Upper lobe of left lung (tissue), 6 donors: ENCODE data around the gene MRPL20. TPM values are rescaled to one million over a fixed set of nuclear protein-coding genes. Genes with fewer than 3 reads are reported as not detected.
A peak's percentile ranks its signal among the peaks of the same experiment; 100 is the strongest.

Experiments used
- ATAC-seq, 2 donors: fragments of 200-7000 bp; cut with Tn5 transposase; one replicate each; pipeline ENCODE4 v1.9.1; 2022; ENCODE audit warnings: mild to moderate bottlenecking in 2 of 2, moderate library complexity in 2 of 2; ENCODE audit not compliant: low FRiP score in 2 of 2
- DNase-seq, 2 donors: peaks; one replicate each; pipeline ENCODE4 v3.0.0-alpha.2; 2019 to 2020
- H3K27ac ChIP-seq, 4 donors: fragments of 200-600 bp; sonication (generic); one replicate each; pipeline ENCODE4 v1.5.1; 2016 to 2019
- H3K27me3 ChIP-seq, 4 donors: fragments of 200-600 bp; sonication (generic); one replicate each; pipeline ENCODE4 v1.5.1; 2017 to 2019
- H3K36me3 ChIP-seq, 4 donors: fragments of 200-600 bp; sonication (generic); one replicate each; pipeline ENCODE4 v1.5.1; 2016 to 2019
- H3K4me1 ChIP-seq, 4 donors: fragments of 200-600 bp; sonication (generic); one replicate each; pipeline ENCODE4 v1.5.1; 2018 to 2019
- H3K4me3 ChIP-seq, 4 donors: fragments of 200-600 bp; sonication (generic); one replicate each; pipeline ENCODE4 v1.5.1; 2017 to 2019; ENCODE audit warnings: mild to moderate bottlenecking in 2 of 4, moderate library complexity in 1 of 4
- H3K9me3 ChIP-seq, 4 donors: fragments of 200-600 bp; sonication (generic); one replicate each; pipeline ENCODE4 v1.5.1; 2018 to 2019
- CTCF ChIP-seq, 6 experiments: fragments of 450-650 bp in 4 of 6; fragments of 200-600 bp in 2 of 6; sonication (generic) in 2 of 6; IDR thresholded peaks; one replicate each; pipeline ENCODE4 v1.5.1; 2016 to 2019; ENCODE audit warnings: antibody characterized with exemption in 6 of 6
- EP300 ChIP-seq, 4 donors: sonication (generic); formaldehyde crosslinking; IDR thresholded peaks; one replicate each; pipeline ENCODE4 v1.5.1; 2017; ENCODE audit warnings: antibody characterized with exemption in 4 of 4, control low read depth in 2 of 4
- POLR2A ChIP-seq, 4 donors: fragments of 450-650 bp; IDR thresholded peaks; one replicate each; pipeline ENCODE4 v1.5.1; 2016 to 2017; ENCODE audit warnings: antibody characterized with exemption in 4 of 4, mild to moderate bottlenecking in 2 of 4
- POLR2AphosphoS5 ChIP-seq, 2 donors: sonication (generic); formaldehyde crosslinking; IDR thresholded peaks; one replicate each; pipeline ENCODE4 v1.5.1; 2017; ENCODE audit warnings: antibody characterized with exemption in 2 of 2
- WGBS, 2 donors: methylation state at CpG; one replicate each; pipeline ENCODE4 v1.1.5; 2017 to 2018; 5-methylcytosine and 5-hydroxymethylcytosine counted together
- total RNA-seq, 6 donors: library from RNA; depleted of rRNA in 4 of 6; stranded (reverse); fragments of >200 nt in 4 of 6; gene quantifications; one replicate each; pipeline versions ENCODE4 v1.1.0 to v1.2.1, GENCODE V29; 2016 to 2021
- donor health status: DM: no; HTN: no; CAD: no; lungs with moderate emphysema.
- donor health status: DM: no; HTN: yes; CAD: no; lungs with severe emphysema.

The MRPL20 gene
- total RNA-seq, 6 donors from 2014 or later = 90.7 to 145 (median 101) TPM

DNA sequence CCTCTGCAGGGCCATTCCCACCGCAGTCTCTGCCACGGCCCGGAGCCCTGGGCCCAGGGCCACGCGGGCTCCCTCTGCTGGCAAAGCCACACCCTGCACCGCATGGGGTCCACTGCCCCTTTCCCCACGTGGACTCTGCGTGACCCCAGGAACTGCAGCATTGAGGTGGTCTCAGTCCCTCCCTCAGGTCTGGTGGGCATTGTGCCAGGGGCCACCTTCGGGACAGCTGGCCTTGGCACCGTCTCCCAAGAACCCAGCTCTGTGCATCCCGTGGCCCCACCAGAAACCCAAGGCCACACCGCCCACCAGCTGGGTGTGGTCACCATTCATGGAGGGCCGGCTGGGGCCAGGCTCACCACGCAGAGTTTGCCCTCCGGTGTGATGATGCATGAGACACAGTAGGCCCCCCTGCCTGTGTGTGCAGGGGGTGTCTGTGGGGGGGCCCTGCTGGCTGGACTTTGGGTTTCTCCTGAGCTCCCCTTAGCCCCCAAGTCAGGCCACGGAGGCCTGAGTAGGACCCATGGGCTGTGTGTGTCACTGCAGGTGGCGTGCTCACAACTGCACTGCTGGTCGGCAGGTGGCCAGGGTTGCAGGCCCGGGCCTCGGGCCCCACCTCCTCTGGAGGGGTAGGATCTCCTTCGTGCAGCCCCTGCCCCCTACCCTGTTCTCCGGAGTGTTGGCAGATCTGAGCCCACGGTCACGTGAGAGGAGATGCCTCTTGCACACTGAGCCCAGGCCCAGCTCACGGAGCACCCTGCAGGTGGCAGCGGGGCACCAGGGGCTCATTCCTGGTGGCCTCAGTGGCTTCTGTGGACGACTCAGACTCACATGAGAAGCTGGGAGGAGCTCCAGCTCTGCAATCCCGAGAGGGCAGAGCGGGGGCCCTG is 34.2 kb upstream of the MRPL20 start:
- Histone ChIP-seq H3K27ac (peak overlapping the region in 2 of 4 donors; percentile 32 to 34), H3K4me3 (no peak overlapping the region), H3K27me3 (no peaks in the 10 kb centered on the region), H3K36me3 (no peaks in the 10 kb centered on the region), H3K9me3 (no peaks in the 10 kb centered on the region), H3K4me1 (peaks cover 23 to 43% (median 32%) of the 10 kb centered on the region in 4 donors)
- WGBS, 2 donors = 34 to 54% methylated on average over 9 to 17 of the region's 29 CpGs
- peak; percentile 89 to 93 (median 92) for TF ChIP-seq CTCF (IDR thresholded peaks at IDR 0.05)
- no peak for TF ChIP-seq POLR2AphosphoS5 (IDR thresholded peaks at IDR 0.05)
- peak; percentile 80 to 85 for ATAC-seq
- DNase-seq = peak in 1 of 2 donors; percentile 92

GRCh38 chr1:1440262-1441001 is 33.3 kb upstream of the MRPL20 start:
- Histone ChIP-seq H3K9me3 (no peaks in the 10 kb centered on the region), H3K4me3 (no peak overlapping the region), H3K27ac (no peak overlapping the region), H3K27me3 (peaks cover 0 to 6% (median 0%) of the 10 kb centered on the region in 4 donors), H3K4me1 (peaks cover 29 to 49% (median 40%) of the 10 kb centered on the region in 4 donors), H3K36me3 (no peaks in the 10 kb centered on the region)
- DNase-seq = no peak
- ATAC-seq = no peak
- no peak for TF ChIP-seq POLR2AphosphoS5 (IDR thresholded peaks at IDR 0.05)
- TF ChIP-seq POLR2A (IDR thresholded peaks at IDR 0.05) = no peak
- no peak for TF ChIP-seq EP300 (IDR thresholded peaks at IDR 0.05)
- no peak for TF ChIP-seq CTCF (IDR thresholded peaks at IDR 0.05)
- 79 to 84% methylated on average over 13 to 25 of the region's 26 CpGs for WGBS, 2 donors

DNA sequence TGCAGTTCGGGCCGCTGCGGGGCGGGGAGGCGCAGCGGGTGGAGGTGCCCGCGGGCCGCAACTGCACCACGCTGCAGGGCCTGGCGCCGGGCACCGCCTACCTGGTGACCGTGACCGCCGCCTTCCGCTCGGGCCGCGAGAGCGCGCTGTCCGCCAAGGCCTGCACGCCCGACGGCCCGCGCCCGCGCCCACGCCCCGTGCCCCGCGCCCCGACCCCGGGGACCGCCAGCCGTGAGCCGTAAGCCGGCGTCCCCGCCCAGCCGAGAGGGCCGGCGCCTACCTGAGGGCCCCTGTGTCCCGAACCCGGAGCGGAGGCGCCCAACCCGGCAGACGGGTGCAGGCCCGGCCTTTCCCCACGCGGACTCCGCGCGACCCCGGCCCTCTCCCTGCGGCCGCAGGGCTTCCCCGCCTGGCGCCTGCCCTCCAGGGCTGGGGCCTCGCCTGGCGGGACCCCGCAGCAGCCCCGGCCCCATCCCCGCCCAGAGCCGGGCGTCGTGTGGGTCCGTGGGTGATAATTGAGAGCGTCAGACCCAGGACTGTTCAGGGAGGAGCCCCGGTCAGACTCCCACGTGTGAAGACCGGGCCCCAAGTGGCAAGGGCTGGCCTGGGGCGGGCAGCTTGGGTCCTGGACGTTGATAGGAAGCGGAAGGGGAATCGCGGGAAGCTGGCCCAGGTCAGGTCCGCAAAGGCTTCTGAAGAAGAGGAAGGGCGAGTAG is 32.6 kb upstream of the MRPL20 start:
- ATAC-seq = no peak
- TF ChIP-seq POLR2AphosphoS5 (IDR thresholded peaks at IDR 0.05) (no peak), EP300 (IDR thresholded peaks at IDR 0.05) (no peak), POLR2A (IDR thresholded peaks at IDR 0.05) (no peak), CTCF (IDR thresholded peaks at IDR 0.05) (no peak)
- Histone ChIP-seq H3K4me1 (peaks cover 35 to 56% (median 47%) of the 10 kb centered on the region in 4 donors), H3K9me3 (no peaks in the 10 kb centered on the region), H3K27ac (no peak overlapping the region), H3K27me3 (peaks cover 0 to 7% (median 0%) of the 10 kb centered on the region in 4 donors), H3K36me3 (no peaks in the 10 kb centered on the region), H3K4me3 (no peak overlapping the region)
- peak in 1 of 2 donors; percentile 83 for DNase-seq
- 90 to 97% methylated on average over 16 to 62 of the region's 82 CpGs for whole genome bisulfite sequencing, 2 donors

DNA sequence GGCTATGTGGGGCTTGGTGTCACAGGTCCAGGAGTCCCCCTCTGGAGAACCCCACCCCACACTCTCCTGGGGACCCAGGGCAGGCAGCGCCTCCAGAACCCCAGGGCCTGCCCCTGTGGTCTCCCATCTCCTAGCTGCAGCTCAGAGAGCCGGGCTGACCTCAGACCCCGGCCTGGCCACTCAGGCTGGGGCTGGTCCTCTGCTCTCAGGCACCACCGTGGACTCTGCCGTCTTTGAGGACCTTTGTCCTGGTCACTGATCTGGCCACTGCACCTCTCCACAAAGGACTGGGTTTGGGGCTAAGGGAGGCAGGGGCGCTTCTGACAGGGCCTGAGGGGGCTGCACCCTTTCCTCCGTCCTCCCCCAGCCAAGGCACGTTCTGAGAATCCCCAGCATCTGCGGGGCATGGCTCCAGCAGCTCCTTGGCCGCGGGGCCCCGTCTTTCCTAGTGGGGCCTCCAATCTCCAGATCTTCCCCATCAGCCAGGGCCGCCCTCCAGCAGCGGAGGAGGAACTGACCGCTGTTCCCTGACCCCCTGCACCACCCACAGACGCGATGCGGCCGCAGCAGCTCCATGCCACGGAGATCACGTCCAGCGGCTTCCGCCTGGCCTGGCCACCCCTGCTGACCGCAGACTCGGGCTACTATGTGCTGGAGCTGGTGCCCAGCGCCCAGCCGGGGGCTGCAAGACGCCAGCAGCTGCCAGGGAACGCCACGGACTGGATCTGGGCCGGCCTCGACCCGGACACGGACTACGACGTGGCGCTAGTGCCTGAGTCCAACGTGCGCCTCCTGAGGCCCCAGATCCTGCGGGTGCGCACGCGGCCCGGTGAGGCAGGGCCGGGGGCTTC is 31.7 kb upstream of the MRPL20 start:
- no peaks in the 10 kb centered on the region for H3K36me3 ChIP-seq
- no peak overlapping the region for H3K4me3 ChIP-seq
- 93 to 98% methylated on average over 12 to 33 of the region's 45 CpGs for WGBS, 2 donors
- DNase-seq (peak in 1 of 2 donors; percentile 79), ATAC-seq (no peak)
- no peak overlapping the region for H3K27ac ChIP-seq
- H3K4me1 ChIP-seq = peaks cover 45 to 65% (median 57%) of the 10 kb centered on the region in 4 donors
- H3K27me3 ChIP-seq = peaks cover 0 to 7% (median 0%) of the 10 kb centered on the region in 4 donors
- TF ChIP-seq EP300 (IDR thresholded peaks at IDR 0.05) = no peak
- TF ChIP-seq CTCF (IDR thresholded peaks at IDR 0.05) = no peak
- TF ChIP-seq POLR2A (IDR thresholded peaks at IDR 0.05) = no peak
- no peak for TF ChIP-seq POLR2AphosphoS5 (IDR thresholded peaks at IDR 0.05)
- H3K9me3 ChIP-seq = no peaks in the 10 kb centered on the region
